ENCODE data around the gene RNF151. TPM values are rescaled to one million over a fixed set of nuclear protein-coding genes. Genes with fewer than 3 reads are reported as not detected.

Gene RNF151
- total and polyA plus RNA-seq, 2 of the 13 experiments (the other 11 are each of a cell fraction or from before 2014, with no cell fraction given), result not detected

DNA sequence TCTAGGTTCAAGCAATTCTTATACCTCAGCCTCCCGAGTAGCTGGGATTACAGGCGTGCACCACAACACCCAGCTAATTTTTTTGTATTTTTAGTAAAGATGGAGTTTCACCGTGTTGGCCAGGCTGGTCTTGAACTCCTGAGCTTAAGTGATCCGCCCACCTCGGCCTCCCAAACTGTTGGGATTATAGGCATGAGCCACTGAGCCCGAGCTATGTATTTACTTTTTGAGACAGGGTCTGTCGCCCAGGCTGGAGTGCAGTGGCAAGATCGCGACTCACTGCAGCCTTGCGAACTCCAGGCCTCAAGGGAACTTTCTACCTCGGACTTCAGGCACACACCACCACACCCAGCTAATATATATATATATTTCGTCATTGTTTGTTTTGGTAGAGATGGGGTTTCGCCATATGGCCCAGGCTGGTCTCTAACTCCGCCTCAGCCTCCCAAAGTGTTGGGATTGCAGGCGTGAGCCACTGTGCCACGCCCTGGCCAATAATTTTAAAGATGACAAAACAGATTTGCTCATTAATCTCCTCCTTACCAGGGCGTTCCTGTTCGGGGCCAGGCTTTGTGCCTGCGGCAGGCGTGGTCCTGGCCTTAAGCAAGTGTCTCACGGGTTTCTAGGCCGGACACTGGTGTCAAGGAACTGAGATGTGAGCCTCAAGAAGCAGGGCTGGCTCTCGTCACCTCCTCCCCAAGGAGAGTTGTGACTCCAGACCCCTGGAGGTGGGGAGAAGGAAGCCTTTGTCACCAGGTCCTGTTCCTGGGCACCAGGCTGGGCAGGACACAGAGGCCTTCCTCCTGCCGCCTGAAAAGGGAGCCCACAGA, 48.7 kb downstream of the RNF151 start (continued):
- no peak for TF ChIP-seq ATF7-NPFF (CRISPR knock-in tag; IDR thresholded peaks at IDR 0.05; ENCODE audit: low read depth)
- no peak for TF ChIP-seq MIER3 (CRISPR knock-in tag; IDR thresholded peaks at IDR 0.05; ENCODE audit: borderline replicate concordance)
- TF ChIP-seq ETV5 (CRISPR knock-in tag; IDR thresholded peaks at IDR 0.05; ENCODE audit: borderline replicate concordance), result no peak
- TF ChIP-seq, protein P1, sequence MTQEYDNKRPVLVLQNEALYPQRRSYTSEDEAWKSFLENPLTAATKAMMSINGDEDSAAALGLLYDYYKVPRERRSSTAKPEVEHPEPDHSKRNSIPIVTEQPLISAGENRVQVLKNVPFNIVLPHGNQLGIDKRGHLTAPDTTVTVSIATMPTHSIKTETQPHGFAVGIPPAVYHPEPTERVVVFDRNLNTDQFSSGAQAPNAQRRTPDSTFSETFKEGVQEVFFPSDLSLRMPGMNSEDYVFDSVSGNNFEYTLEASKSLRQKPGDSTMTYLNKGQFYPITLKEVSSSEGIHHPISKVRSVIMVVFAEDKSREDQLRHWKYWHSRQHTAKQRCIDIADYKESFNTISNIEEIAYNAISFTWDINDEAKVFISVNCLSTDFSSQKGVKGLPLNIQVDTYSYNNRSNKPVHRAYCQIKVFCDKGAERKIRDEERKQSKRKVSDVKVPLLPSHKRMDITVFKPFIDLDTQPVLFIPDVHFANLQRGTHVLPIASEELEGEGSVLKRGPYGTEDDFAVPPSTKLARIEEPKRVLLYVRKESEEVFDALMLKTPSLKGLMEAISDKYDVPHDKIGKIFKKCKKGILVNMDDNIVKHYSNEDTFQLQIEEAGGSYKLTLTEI (CRISPR knock-in tag; conservative IDR thresholded peaks at IDR 0.05), result no peak
- no peak for TF ChIP-seq KAT2B (IDR thresholded peaks at IDR 0.05; ENCODE audit: borderline replicate concordance, low read depth, low read length)
- TF ChIP-seq RBM39 (IDR thresholded peaks at IDR 0.05; ENCODE audit: low read depth, low read length, poor library complexity, severe bottlenecking), result no peak
- TF ChIP-seq ZFP36L2 (CRISPR knock-in tag; IDR thresholded peaks at IDR 0.05), result no peak
- TF ChIP-seq HES4 (CRISPR knock-in tag; IDR thresholded peaks at IDR 0.05; ENCODE audit: borderline replicate concordance), result no peak
- TF ChIP-seq ZNF615 (CRISPR knock-in tag; IDR thresholded peaks at IDR 0.05; ENCODE audit: borderline replicate concordance), result no peak
- TF ChIP-seq HHEX (CRISPR knock-in tag; IDR thresholded peaks at IDR 0.05), result no peak
- TF ChIP-seq ZBTB7A (CRISPR knock-in tag; IDR thresholded peaks at IDR 0.05), result no peak
- TF ChIP-seq ZNF766 (CRISPR knock-in tag; IDR thresholded peaks at IDR 0.05; ENCODE audit: borderline replicate concordance), result 0 out of 2 replicates have a peak, but pooled peaks have one; percentile 23
- TF ChIP-seq SNAI1 (CRISPR knock-in tag; IDR thresholded peaks at IDR 0.05; ENCODE audit: borderline replicate concordance), result no peak
- no peak; the same call in 1 of the 2 replicates for TF ChIP-seq ZSCAN31 (CRISPR knock-in tag; IDR thresholded peaks at IDR 0.05; ENCODE audit: low read depth)
- 0 out of 2 replicates have a peak, but pooled peaks have one; percentile 24 for TF ChIP-seq ATF2 (CRISPR knock-in tag; IDR thresholded peaks at IDR 0.05)
- no peak for TF ChIP-seq SALL2 (CRISPR knock-in tag; IDR thresholded peaks at IDR 0.05)
- TF ChIP-seq RARG (CRISPR knock-in tag; IDR thresholded peaks at IDR 0.05; ENCODE audit: low read depth), result no peak
- TF ChIP-seq THRA (CRISPR knock-in tag; IDR thresholded peaks at IDR 0.05; ENCODE audit: borderline replicate concordance), result no peak
- TF ChIP-seq IKZF1 (IDR thresholded peaks at IDR 0.05), result no peak

Measured in HepG2 (cell line).